HG03280 (cell line): ENCODE measurements around the gene NMU.
"Not testable (repeated sequence)": the region's sequence is repeated elsewhere in the genome, so short reads cannot be mapped to it uniquely, and the experiment has no call there.

Source experiments
- ATAC-seq: cut with Tn5 transposase; IDR thresholded peaks from one replicate; pipeline ENCODE4 v1.9.1; 2021; ENCODE audit warnings: mild to moderate bottlenecking, moderate library complexity; ENCODE audit not compliant: unreplicated experiment

NMU gene

DNA sequence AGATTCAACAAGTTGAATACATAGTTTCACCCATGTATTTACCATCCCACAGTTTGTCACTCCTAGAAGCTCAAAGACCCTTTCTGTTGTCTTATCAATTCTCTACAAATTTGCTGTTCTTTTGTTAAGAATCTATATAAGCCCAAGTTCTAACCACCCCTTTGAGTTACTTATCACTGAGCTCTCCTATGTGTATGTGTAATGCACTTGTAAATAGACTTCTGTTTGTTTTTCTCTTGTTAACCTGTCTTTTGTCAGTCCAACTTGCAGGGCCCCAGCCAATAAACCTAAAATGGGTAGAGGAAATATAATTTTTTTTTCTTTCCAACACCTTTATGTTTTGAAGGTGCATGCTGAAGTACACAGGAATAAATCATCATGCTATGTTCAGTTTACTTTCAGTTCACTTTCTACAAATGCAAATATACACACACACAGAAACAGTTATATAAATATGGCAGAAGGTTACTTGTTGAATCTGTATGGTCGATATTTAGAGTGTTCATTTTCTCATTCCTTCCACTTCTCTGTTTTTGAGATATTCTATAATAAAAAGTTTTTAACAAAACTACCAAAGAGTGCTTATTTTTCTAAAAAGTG lies 67.1 kb downstream of the NMU start:
- no peak for ATAC-seq

DNA sequence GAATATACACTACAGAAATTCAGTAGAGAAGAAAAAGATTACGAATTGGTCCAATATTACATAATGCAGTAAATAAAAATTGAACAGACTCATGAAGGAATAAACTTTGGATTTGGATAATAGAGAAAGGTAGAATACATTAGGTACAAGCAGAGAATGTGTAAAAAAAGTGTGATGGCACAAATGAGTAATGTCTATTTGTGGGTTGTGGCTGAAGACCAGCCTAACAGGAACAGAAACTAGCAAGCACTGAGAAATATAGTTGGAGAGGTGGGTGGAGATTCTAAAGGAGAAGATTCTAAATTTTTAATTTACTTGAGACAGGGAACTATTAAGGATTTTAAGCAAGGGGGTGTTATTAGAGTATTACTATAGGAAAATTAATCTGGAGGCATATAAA lies 74.2 kb downstream of the NMU start:
- peak; percentile 99 for ATAC-seq

DNA sequence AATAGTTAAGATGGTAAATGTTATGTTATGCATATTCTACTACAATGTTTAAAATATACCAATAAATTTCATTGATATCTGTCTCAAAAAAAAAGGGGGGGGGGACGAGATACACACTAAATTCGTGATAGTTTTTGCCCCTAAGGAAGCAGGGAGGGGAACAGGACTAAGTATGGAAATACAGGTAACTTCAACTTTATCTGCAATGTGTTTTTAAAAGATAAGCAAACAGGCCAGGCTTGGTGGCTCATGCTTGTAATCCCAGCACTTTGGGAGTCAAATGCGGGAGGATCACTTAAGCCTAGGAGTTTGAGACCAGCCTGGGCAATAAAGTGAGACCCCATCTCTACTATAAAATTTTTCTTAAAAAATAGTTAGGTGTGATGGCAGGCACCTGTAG lies 76.0 kb downstream of the NMU start:
- ATAC-seq = no peak

DNA sequence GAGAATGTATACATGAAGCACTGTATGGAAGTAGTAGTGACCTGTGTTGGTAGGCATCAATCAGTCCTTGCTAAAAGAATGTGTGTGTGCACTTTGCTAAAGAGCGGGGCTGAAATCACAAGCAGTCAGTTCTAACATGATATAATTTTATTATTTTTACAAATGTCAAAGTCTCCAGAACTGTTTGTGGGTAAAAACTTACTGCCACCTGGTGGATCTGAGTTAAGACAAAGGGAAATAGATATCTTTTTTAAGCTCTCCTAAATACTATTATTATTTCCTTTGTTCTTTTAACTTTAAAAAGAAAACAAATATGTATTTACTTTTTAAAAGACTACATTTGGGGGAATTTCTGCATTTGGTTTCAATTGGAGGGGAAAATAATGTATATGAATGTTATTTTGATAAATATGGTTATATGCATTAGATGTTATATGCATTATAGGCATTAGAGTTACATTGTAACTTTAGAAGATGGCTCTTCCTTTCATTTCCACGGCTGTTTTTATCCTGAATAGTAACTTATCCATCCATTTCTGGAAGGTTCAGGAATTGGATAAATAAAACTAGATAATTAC lies 81.6 kb downstream of the NMU start:
- no peak for ATAC-seq

DNA sequence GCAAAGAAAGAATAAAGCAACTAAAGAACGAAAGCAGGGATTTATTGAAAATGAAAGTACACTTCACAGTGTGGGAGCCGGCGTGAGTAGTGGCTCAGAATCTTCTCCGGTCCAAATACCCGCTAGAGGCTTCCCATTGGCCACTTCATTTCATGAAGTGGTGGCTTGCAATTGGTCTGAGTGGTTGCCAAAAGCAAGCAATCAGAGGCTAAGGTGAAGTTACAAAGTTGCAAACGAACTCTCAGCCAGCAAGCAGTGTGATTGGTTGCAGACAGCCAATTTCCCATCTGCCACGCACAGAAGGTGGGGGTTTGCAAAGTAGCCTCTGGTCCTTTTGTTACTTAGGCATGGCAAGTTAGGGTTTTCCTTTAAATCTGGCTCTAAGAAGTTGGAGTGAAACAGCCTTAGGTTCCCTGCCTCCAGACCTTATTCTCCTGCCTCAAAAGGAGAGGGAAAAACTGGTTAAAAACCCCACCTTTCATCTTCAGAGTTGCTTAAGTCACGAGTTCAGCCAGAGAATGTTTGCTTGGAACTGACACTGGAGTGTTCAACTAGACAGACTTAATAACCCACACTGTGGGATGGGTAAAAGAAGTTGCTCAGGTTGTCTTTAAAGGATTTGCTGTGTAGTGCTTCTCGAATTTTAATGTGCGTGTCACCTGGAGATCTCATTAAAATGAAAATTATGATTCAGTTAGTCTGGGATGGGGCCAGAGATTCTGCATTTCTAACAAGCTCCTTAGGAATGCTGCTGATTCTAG lies 82.5 kb downstream of the NMU start:
- ATAC-seq = peak; percentile 70

DNA sequence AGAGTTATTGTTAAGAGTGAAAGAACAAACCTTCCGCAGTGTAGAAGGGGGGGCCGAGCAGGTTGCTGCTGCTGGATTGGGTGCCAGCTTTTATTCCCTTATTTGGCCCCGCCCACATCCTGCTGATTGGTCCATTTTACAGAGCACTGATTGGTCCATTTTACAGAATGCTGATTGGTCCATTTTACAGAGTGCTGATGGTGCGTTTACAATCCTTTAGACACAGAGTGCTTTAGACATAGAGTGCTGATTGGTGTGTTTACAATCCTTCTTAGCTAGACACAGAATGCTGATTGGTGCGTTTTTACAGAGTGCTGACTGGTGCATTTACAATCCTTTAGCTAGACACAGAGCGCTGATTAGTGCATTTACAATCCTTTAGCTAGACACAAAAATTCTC lies 84.1 kb downstream of the NMU start:
- ATAC-seq = not testable (repeated sequence)

DNA sequence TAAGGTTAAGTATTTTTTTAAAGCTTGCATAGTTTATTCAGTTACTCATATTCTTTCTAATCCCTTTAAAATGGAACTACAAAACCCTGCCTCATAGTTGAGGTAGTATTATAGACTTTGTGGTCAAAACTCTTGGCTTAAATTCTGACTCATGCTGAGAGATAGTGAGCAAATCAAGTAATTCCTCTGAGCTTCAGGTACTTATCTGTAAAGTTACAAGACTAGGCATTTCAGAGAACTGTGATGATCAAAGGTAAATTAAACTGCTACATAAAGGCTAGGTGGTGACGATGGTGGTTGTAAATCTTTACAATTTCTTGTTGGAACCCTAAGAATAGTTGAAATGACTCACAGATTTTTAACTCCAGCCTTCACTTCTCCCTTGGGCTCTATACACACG lies 86.2 kb downstream of the NMU start:
- ATAC-seq = no peak

DNA sequence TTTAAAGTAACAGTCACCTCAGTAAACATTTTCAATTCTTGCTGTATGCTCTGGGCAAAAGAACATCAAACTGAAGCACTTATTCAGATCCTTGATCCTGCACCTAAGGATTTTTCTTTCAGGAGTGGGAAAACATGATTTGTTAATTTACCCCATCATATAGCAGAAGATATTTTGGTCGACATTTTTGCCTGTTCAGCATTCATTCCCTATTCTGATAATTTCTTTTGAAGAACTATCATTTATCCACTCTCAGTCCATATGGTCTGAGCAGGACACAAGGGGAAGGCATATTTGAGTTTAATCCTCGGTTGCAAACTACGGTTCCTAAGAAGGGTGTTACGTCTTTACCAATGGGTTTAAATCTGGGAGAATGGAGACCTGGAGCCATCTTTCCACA lies 88.2 kb downstream of the NMU start:
- ATAC-seq = no peak

DNA sequence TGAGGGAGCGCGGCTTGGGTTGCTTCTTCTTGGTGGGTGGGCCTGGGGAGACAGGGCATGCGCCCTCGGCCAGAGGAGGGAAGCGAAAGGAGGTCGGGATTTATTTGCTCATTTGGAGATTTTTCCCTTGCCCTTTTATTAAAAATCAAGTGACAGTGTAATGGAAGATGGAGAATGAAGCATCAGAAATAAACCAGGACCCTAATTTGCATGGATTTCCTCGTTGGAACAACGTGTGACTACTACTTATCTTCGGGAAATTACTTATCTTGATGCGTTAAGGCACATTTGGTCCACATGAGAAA lies 88.7 kb downstream of the NMU start:
- ATAC-seq = no peak

DNA sequence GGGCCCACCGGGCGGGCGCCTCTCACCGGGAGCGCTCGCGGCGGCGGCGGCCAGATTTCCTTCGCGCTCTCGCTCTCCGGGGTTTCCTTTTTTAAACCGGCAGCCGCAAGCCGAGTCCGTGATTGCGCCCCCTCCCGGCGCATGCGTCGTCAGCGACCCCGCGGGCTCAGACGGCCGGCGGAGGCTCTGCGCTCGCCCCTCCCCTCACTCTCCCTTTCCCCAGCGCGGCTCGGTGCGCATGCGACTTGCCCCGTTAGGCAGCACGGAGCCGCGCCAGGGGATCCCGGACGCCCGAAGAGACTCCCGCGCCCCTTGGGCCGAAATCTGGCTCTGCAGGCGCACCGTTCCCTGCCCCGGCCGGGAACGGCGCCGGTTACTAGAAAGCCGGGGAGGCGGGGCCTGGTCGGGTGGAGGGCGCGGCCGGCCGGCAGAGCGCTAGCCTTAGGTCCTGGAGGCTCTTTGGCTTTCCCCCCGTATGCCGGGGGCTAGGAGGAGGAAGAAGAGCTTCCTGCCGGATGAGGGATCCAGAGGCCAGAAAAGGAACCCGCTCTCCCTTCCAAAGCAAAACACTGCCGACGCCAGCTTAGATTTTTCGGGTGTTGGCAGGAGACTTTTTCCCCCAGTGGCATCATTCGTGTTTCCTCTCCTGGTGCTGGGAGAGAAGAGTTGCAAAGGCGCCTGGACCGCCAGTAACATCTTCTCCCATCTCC lies 89.2 kb downstream of the NMU start, which contains the start of gene CLOCK:
TSS of gene CLOCK (minus strand) at position 154 of the 710 bp plus-strand sequence. CDS start 64,124 bp downstream, outside the sequence.
- peak; percentile 73 for ATAC-seq

DNA sequence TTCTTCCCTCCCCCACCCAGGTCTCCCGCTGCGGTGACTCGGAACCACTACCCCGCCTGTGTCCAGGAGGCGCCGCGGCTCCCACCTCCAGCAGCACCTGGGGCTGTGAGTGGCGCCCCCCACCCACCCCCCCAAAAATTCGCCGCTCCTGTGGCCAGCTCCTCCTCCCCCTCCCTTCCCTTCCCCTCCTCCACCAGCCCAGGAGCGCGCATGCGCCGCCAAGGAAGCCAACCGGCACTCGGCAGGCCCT lies 89.7 kb downstream of the NMU start:
- peak; percentile 43 for ATAC-seq

DNA sequence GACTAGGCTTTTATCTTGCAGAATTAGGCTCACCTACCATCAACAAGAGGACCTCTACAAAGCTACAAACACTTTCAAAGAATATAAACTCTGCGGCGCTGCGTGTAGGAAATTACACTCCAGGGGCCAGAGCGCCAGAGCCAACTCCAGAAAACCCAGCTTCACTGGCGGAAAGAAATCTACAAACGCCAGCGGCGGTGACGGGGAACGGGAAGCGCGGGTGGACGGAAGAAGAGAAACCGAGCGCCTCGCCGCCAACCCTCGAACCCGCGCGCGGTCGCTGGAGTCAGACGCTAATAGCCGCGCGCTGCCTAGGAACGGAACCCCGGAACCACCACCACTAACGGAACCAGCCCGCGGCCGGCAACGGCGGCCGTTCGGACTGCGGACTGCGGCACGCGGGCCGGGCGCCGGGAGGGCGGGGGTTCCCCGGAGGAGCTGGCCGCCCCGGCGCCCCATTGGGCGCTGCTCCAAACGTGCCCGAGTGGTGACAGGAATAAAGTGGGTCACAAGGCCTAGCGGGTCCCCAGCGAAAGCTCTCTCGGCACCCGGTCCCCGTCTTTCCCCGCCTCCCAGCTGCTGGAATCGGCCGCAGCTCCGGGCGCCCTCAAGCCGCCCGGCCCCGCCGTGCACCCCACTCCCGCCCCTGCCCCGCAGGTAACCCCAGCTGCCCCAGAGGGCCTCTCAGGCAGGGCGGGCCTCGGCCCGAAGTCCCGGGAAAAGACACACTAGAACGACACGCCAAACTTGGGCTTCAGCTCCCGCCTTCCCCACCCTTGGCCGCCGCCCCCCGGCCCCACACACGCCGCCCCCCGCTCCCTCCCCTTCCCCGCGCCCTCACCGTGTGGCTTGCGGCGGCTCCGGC lies 90.2 kb downstream of the NMU start:
- peak; percentile 50 for ATAC-seq
